ENCODE data around the gene EFS. TPM values are rescaled to one million over a fixed set of nuclear protein-coding genes. Genes with fewer than 3 reads are reported as not detected.

Gene EFS
- polyA plus RNA-seq, 3 donors: not detected

DNA sequence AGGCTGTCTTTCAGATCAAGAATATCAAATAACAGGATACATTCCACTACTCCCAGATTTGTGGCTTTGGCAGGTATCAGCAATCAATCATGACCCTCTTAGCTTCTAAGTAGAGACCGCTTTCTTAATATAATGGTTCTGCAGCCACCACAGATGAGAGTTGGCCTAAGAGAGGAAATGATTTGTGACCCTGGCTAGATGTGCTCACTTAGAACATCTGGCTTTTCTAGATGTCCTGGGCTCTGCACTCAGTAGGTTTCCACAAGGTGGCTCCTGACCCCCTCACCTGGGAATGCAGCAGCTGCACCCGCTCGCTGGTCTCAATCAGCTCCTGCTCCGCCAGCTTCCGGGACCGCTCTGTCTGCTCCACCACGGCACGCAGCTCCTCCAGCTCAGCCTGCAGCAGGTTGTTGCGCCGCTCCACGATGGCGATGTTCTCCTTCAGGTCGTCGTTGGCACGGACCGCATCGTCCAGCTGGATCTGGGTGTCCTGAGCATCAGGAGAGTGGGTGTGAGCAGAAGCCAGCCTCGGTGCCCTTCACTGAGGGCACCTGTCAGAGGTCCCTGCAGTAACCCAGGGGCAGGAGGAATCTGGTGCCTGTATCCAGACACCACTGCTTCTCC lies 20.8 kb upstream of the EFS start:
- H4K20me1 ChIP-seq (ENCODE audit: insufficient read depth, low read length): no peaks in the 10 kb centered on the region
- H3K4me2 ChIP-seq (replicated peaks; ENCODE audit: extremely low read depth, low read length, poor library complexity, severe bottlenecking): no peak overlapping the region
- H3K79me2 ChIP-seq (ENCODE audit: insufficient read depth, low read length): no peaks in the 10 kb centered on the region
- H3K27ac ChIP-seq (ENCODE audit: low read depth in 1 of 2, low read length in 2 of 2): no peak overlapping the region
- H3K36me3 ChIP-seq (replicated peaks in 1 of 2; ENCODE audit: control insufficient read depth in 1 of 2, insufficient read depth in 2 of 2, low read length in 2 of 2): no peaks in the 10 kb centered on the region
- no peaks in the 10 kb centered on the region for H3K27me3 ChIP-seq (ENCODE audit: control insufficient read depth in 2 of 2, insufficient read depth in 2 of 2, low read length in 2 of 2)
- no peaks in the 10 kb centered on the region for H3K9me3 ChIP-seq (replicated peaks in 1 of 2; ENCODE audit: control insufficient read depth in 1 of 2, insufficient read depth in 1 of 2, low read length in 2 of 2)
- no peak overlapping the region for H3K9ac ChIP-seq (ENCODE audit: insufficient read depth, low read length, poor library complexity, severe bottlenecking)
- H3K36me3 Mint-ChIP-seq: no peaks in the 10 kb centered on the region
- no peak for DNase-seq
- no peaks in the 10 kb centered on the region for H3K4me1 ChIP-seq (ENCODE audit: control insufficient read depth in 1 of 2, insufficient read depth in 2 of 2, low read length in 2 of 2)
- H3K27ac Mint-ChIP-seq: no peak overlapping the region
- intact Hi-C loops (cut with micrococcal nuclease): no loop called here
- 97% methylated on average over 15 of the region's 18 CpGs for WGBS (ENCODE audit: insufficient coverage)
- H3K4me3 ChIP-seq (replicated peaks in 1 of 3; ENCODE audit: low read depth in 2 of 3, low read length in 3 of 3): no peak overlapping the region
- TF ChIP-seq, protein P1, sequence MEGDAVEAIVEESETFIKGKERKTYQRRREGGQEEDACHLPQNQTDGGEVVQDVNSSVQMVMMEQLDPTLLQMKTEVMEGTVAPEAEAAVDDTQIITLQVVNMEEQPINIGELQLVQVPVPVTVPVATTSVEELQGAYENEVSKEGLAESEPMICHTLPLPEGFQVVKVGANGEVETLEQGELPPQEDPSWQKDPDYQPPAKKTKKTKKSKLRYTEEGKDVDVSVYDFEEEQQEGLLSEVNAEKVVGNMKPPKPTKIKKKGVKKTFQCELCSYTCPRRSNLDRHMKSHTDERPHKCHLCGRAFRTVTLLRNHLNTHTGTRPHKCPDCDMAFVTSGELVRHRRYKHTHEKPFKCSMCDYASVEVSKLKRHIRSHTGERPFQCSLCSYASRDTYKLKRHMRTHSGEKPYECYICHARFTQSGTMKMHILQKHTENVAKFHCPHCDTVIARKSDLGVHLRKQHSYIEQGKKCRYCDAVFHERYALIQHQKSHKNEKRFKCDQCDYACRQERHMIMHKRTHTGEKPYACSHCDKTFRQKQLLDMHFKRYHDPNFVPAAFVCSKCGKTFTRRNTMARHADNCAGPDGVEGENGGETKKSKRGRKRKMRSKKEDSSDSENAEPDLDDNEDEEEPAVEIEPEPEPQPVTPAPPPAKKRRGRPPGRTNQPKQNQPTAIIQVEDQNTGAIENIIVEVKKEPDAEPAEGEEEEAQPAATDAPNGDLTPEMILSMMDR (IDR thresholded peaks at IDR 0.05): no peak
- peaks cover 3 to 13% (median 12%) of the 10 kb centered on the region in 3 donors for H3K27me3 Mint-ChIP-seq (ENCODE audit: low read depth in 3 of 3)
- no peak overlapping the region for H3K4me3 Mint-ChIP-seq
- H2AFZ ChIP-seq (ENCODE audit: insufficient read depth, low read depth, low read length, poor library complexity, severe bottlenecking): no peak overlapping the region
- peaks cover 0 to 1% (median 0%) of the 10 kb centered on the region in 7 donors for H3K9me3 Mint-ChIP-seq
- H3K4me1 Mint-ChIP-seq: no peaks in the 10 kb centered on the region

DNA sequence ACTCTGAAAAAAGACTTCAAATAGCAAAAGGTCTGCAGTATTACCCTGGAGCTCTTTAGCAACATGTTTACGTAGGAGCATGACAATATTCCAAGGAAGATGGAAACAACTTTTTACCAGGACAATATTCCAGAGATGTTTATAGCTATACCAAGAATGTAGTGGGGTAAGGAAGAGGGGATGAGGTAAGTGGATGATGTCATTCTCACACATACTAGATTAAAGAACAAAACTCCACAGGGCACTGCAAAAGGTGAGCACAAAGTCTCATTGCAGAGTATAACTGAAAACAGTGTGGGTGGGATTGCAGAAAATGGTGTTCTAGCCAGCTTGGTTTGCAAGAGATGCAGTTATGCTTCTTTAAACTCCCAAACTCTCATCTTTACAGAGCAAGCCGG lies 20.3 kb upstream of the EFS start:
- 100% methylated on average over 1 of the region's 2 CpGs for WGBS (ENCODE audit: insufficient coverage)
- no peaks in the 10 kb centered on the region for H3K36me3 Mint-ChIP-seq
- Histone ChIP-seq H3K4me2 (replicated peaks; ENCODE audit: extremely low read depth, low read length, poor library complexity, severe bottlenecking) (no peak overlapping the region), H3K79me2 (ENCODE audit: insufficient read depth, low read length) (no peaks in the 10 kb centered on the region), H2AFZ (ENCODE audit: insufficient read depth, low read depth, low read length, poor library complexity, severe bottlenecking) (no peak overlapping the region), H3K9me3 (replicated peaks in 1 of 2; ENCODE audit: control insufficient read depth in 1 of 2, insufficient read depth in 1 of 2, low read length in 2 of 2) (no peaks in the 10 kb centered on the region), H3K27me3 (ENCODE audit: control insufficient read depth in 2 of 2, insufficient read depth in 2 of 2, low read length in 2 of 2) (no peaks in the 10 kb centered on the region), H3K27ac (ENCODE audit: low read depth in 1 of 2, low read length in 2 of 2) (no peak overlapping the region), H3K4me3 (replicated peaks in 1 of 3; ENCODE audit: low read depth in 2 of 3, low read length in 3 of 3) (no peak overlapping the region), H3K9ac (ENCODE audit: insufficient read depth, low read length, poor library complexity, severe bottlenecking) (no peak overlapping the region), H3K36me3 (replicated peaks in 1 of 2; ENCODE audit: control insufficient read depth in 1 of 2, insufficient read depth in 2 of 2, low read length in 2 of 2) (no peaks in the 10 kb centered on the region), H4K20me1 (ENCODE audit: insufficient read depth, low read length) (no peaks in the 10 kb centered on the region), H3K4me1 (ENCODE audit: control insufficient read depth in 1 of 2, insufficient read depth in 2 of 2, low read length in 2 of 2) (no peaks in the 10 kb centered on the region)
- peaks cover 0 to 1% (median 0%) of the 10 kb centered on the region in 7 donors for H3K9me3 Mint-ChIP-seq
- intact Hi-C loops (cut with micrococcal nuclease): no loop called here
- peaks cover 3 to 13% (median 13%) of the 10 kb centered on the region in 3 donors for H3K27me3 Mint-ChIP-seq (ENCODE audit: low read depth in 3 of 3)
- TF ChIP-seq, protein P1 (IDR thresholded peaks at IDR 0.05): no peak
- no peaks in the 10 kb centered on the region for H3K4me1 Mint-ChIP-seq
- H3K4me3 Mint-ChIP-seq: no peak overlapping the region
- DNase-seq: no peak
- H3K27ac Mint-ChIP-seq: no peak overlapping the region

Measured in CD14-positive monocyte (primary cell).